D721Med (cell line): ENCODE data around the gene CHTOP.

Experiments used
- DNase-seq: peaks from one replicate; pipeline ENCODE4 v3.0.0; 2011; ENCODE audit warnings: low spot score; ENCODE audit not compliant: insufficient read length
- FAIRE-seq: peaks from 2 replicates; lab custom pipeline; 2011; peaks lifted over from hg19 to GRCh38; lab: Jason Lieb, UNC
- CTCF ChIP-seq: IDR thresholded peaks from 2 replicates; pipeline ENCODE4 v1.5.1; 2012; ENCODE audit warnings: mild to moderate bottlenecking, control low read depth; ENCODE audit not compliant: insufficient read depth; ENCODE audit errors: missing control alignments

Gene CHTOP

GRCh38 chr1:153612755-153613331, 21.0 kb upstream of the CHTOP start, which contains the start of gene S100A16:
Gene S100A16, minus strand, starts transcription at chr1:153613137. Its CDS starts 4,986 bp downstream, at chr1:153608151.
- DNase-seq = no peak
- TF ChIP-seq CTCF = no peak
- no peak for FAIRE-seq

- no peak for TF ChIP-seq CTCF
- FAIRE-seq = no peak
Observed at GRCh38 chr1:153613406-153613805, 20.5 kb upstream of the CHTOP start.

GRCh38 chr1:153614189-153614900, 19.5 kb upstream of the CHTOP start:
- FAIRE-seq (no peak), DNase-seq (no peak)
- no peak for TF ChIP-seq CTCF

More at GRCh38 chr1:153613406-153613805, 20.5 kb upstream of the CHTOP start:
- no peak for DNase-seq

- FAIRE-seq = no peak
- no peak for TF ChIP-seq CTCF
- DNase-seq = no peak
Observed at GRCh38 chr1:153614906-153615305, 19.0 kb upstream of the CHTOP start.

GRCh38 chr1:153615406-153615805, 18.5 kb upstream of the CHTOP start:
- no peak for TF ChIP-seq CTCF
- no peak for DNase-seq
- FAIRE-seq = no peak

- FAIRE-seq = no peak
- DNase-seq = no peak
- TF ChIP-seq CTCF = no peak
Observed at GRCh38 chr1:153616144-153616916, 17.5 kb upstream of the CHTOP start, which contains the start of gene S100A14. Gene S100A14, minus strand, starts transcription at chr1:153616325. Its CDS starts 467 bp downstream, at chr1:153615858.
